Measurements from ENCODE around the gene PTPN2.
A peak's percentile ranks its signal among the peaks of the same experiment; 100 is the strongest.

The PTPN2 gene

GRCh38 chr18:12857215-12857905 is 26.7 kb downstream of the PTPN2 start:
- no peak for DNase-seq

GRCh38 chr18:12855916-12856315 is 28.1 kb downstream of the PTPN2 start:
- no peak for DNase-seq

GRCh38 chr18:12852566-12853315 is 31.3 kb downstream of the PTPN2 start:
- no peak for DNase-seq

GRCh38 chr18:12851716-12852115 is 32.3 kb downstream of the PTPN2 start:
- DNase-seq, result no peak

- no peak for DNase-seq
Observed at GRCh38 chr18:12849548-12849947, 34.5 kb downstream of the PTPN2 start.

- no peak for DNase-seq
Observed at GRCh38 chr18:12848405-12848804, 35.6 kb downstream of the PTPN2 start.

GRCh38 chr18:12844391-12844790 is 39.6 kb downstream of the PTPN2 start:
- no peak for DNase-seq

- no peak for DNase-seq
Observed at GRCh38 chr18:12843420-12844350, 40.4 kb downstream of the PTPN2 start.

- no peak for DNase-seq
Observed at GRCh38 chr18:12842459-12843380, 41.3 kb downstream of the PTPN2 start.

GRCh38 chr18:12841070-12841469 is 43.0 kb downstream of the PTPN2 start:
- DNase-seq, result no peak

- no peak for DNase-seq
Observed at GRCh38 chr18:12840382-12840781, 43.7 kb downstream of the PTPN2 start.

- DNase-seq, result no peak
Observed at GRCh38 chr18:12839526-12840196, 44.4 kb downstream of the PTPN2 start.

- no peak for DNase-seq
Observed at GRCh38 chr18:12839057-12839525, 44.9 kb downstream of the PTPN2 start.

GRCh38 chr18:12838178-12838634 is 45.8 kb downstream of the PTPN2 start:
- DNase-seq, result peak in 1 of 2 donors; percentile 5

- no peak for DNase-seq
Observed at GRCh38 chr18:12837747-12838146, 46.3 kb downstream of the PTPN2 start.

GRCh38 chr18:12836551-12836950 is 47.5 kb downstream of the PTPN2 start:
- no peak for DNase-seq

- DNase-seq, result no peak
Observed at GRCh38 chr18:12828116-12829051, 55.7 kb downstream of the PTPN2 start.

- DNase-seq, result no peak
Observed at GRCh38 chr18:12827588-12827987, 56.4 kb downstream of the PTPN2 start.

GRCh38 chr18:12825230-12825629 is 58.8 kb downstream of the PTPN2 start:
- DNase-seq, result no peak

- DNase-seq, result no peak
Observed at GRCh38 chr18:12823892-12824291, 60.1 kb downstream of the PTPN2 start.

All from hippocampal formation (tissue), 2 donors.